Urothelium cell line (cell line): ENCODE measurements around the gene PWWP2B.

ENCODE experiments used
- DNase-seq: peaks from one replicate; pipeline ENCODE4 v3.0.0; 2011; ENCODE audit warnings: low spot score, mixed read lengths
- FAIRE-seq: peaks from 2 replicates; lab custom pipeline; 2011; peaks lifted over from hg19 to GRCh38; lab: Jason Lieb, UNC

The PWWP2B gene

GRCh38 chr10:132416566-132417256 is 19.7 kb downstream of the PWWP2B start:
- DNase-seq (no peak), FAIRE-seq (no peak)

GRCh38 chr10:132417257-132417910 is 20.4 kb downstream of the PWWP2B start:
- FAIRE-seq, result no peak

GRCh38 chr10:132417957-132418441 is 21.0 kb downstream of the PWWP2B start:
- no peak for FAIRE-seq
- DNase-seq, result no peak

More at GRCh38 chr10:132417257-132417910, 20.4 kb downstream of the PWWP2B start:
- no peak for DNase-seq

- DNase-seq (no peak), FAIRE-seq (no peak)
Measured at GRCh38 chr10:132418527-132419416, 21.8 kb downstream of the PWWP2B start.

- peak; percentile 42 for FAIRE-seq
- no peak for DNase-seq
Measured at GRCh38 chr10:132419538-132420468, 22.8 kb downstream of the PWWP2B start.

- DNase-seq (no peak), FAIRE-seq (no peak)
Measured at GRCh38 chr10:132420469-132420980, 23.5 kb downstream of the PWWP2B start.

- DNase-seq (peak; percentile 83), FAIRE-seq (no peak)
Measured at GRCh38 chr10:132420981-132421846, 24.2 kb downstream of the PWWP2B start.

- DNase-seq, result no peak
Measured at GRCh38 chr10:132421847-132422751, 25.1 kb downstream of the PWWP2B start.

GRCh38 chr10:132422903-132423825 is 26.2 kb downstream of the PWWP2B start:
- DNase-seq (no peak), FAIRE-seq (peak; percentile 96)

More at GRCh38 chr10:132421847-132422751, 25.1 kb downstream of the PWWP2B start:
- no peak for FAIRE-seq

- no peak for DNase-seq
Measured at GRCh38 chr10:132423966-132424861, 27.2 kb downstream of the PWWP2B start.

GRCh38 chr10:132425029-132425756 is 28.2 kb downstream of the PWWP2B start:
- DNase-seq (no peak), FAIRE-seq (peak; percentile 97)

More at GRCh38 chr10:132423966-132424861, 27.2 kb downstream of the PWWP2B start:
- FAIRE-seq, result no peak

- FAIRE-seq (no peak), DNase-seq (no peak)
Measured at GRCh38 chr10:132425757-132426155, 28.8 kb downstream of the PWWP2B start.

- DNase-seq, result no peak
- peak; percentile 98 for FAIRE-seq
Measured at GRCh38 chr10:132427006-132427771, 30.2 kb downstream of the PWWP2B start.

- DNase-seq (no peak), FAIRE-seq (no peak)
Measured at GRCh38 chr10:132427939-132428367, 31.0 kb downstream of the PWWP2B start.
